Progenitor cell of endocrine pancreas (in vitro differentiated cells): ENCODE results near the gene ZNF672. TPM values are rescaled to one million over a fixed set of nuclear protein-coding genes. Genes with fewer than 3 reads are reported as not detected.
A peak's percentile ranks its signal among the peaks of the same experiment; 100 is the strongest.

Experiments
- DNase-seq: peaks from one replicate; pipeline ENCODE4 v3.0.0; 2021; ENCODE audit warnings: low spot score; ENCODE audit not compliant: unreplicated experiment
- H3K27ac Mint-ChIP-seq: 2 replicates; pipeline ENCODE4 v1.8.0; 2021; ENCODE audit warnings: mild to moderate bottlenecking, moderate library complexity, mixed read lengths
- H3K27me3 Mint-ChIP-seq: 2 replicates; pipeline ENCODE4 v1.8.0; 2021; ENCODE audit warnings: mixed read lengths
- H3K36me3 Mint-ChIP-seq: 2 replicates; pipeline ENCODE4 v1.8.0; 2022; ENCODE audit warnings: mixed read lengths; ENCODE audit not compliant: insufficient read depth
- H3K4me1 Mint-ChIP-seq: 2 replicates; pipeline ENCODE4 v1.8.0; 2021; ENCODE audit warnings: low read depth, mixed read lengths
- H3K4me3 Mint-ChIP-seq: 2 replicates; pipeline ENCODE4 v1.8.0; 2021; ENCODE audit warnings: low read depth, mild to moderate bottlenecking, moderate library complexity, mixed read lengths
- H3K9me3 Mint-ChIP-seq: 2 replicates; pipeline ENCODE4 v1.8.0; 2021; ENCODE audit warnings: low read depth, mixed read lengths
- CTCF ChIP-seq: fragments of 200-600 bp; sonication (generic); IDR thresholded peaks from one replicate; pipeline ENCODE4 v1.5.0; 2021; ENCODE audit warnings: antibody characterized with exemption, mild to moderate bottlenecking; ENCODE audit not compliant: unreplicated experiment
- total RNA-seq: library from RNA; stranded (reverse); gene quantifications from 2 replicates; pipeline ENCODE4 v1.2.1, GENCODE V29; 2021

Gene ZNF672
- total RNA-seq, 1 donor from 2014 or later: 37.2 TPM

- H3K4me1 Mint-ChIP-seq: peaks cover 22% of the 10 kb centered on the region
- no peak for DNase-seq
- no peaks in the 10 kb centered on the region for H3K27me3 Mint-ChIP-seq
- H3K4me3 Mint-ChIP-seq: no peak overlapping the region
- H3K9me3 Mint-ChIP-seq: no peaks in the 10 kb centered on the region
- TF ChIP-seq CTCF: no peak
- peaks cover 10% of the 10 kb centered on the region for H3K36me3 Mint-ChIP-seq
- no peak overlapping the region for H3K27ac Mint-ChIP-seq
These were observed 16.9 kb upstream of the ZNF672 start for GRCh38 chr1:248821101-248821500.

- no peak overlapping the region for H3K27ac Mint-ChIP-seq
- no peaks in the 10 kb centered on the region for H3K27me3 Mint-ChIP-seq
- H3K4me1 Mint-ChIP-seq: peaks cover 24% of the 10 kb centered on the region
- H3K36me3 Mint-ChIP-seq: peaks cover 10% of the 10 kb centered on the region
- no peaks in the 10 kb centered on the region for H3K9me3 Mint-ChIP-seq
- no peak for TF ChIP-seq CTCF
- no peak for DNase-seq
- no peak overlapping the region for H3K4me3 Mint-ChIP-seq
These were observed 16.4 kb upstream of the ZNF672 start for GRCh38 chr1:248821641-248822040.

GRCh38 chr1:248822148-248823032 lies 15.6 kb upstream of the ZNF672 start:
- Mint-ChIP-seq H3K27me3 (no peaks in the 10 kb centered on the region), H3K4me1 (peaks cover 28% of the 10 kb centered on the region), H3K27ac (no peak overlapping the region), H3K36me3 (peaks cover 10% of the 10 kb centered on the region), H3K9me3 (no peaks in the 10 kb centered on the region), H3K4me3 (no peak overlapping the region)
- no peak for TF ChIP-seq CTCF
- no peak for DNase-seq

GRCh38 chr1:248823517-248824001 lies 14.5 kb upstream of the ZNF672 start:
- peaks cover 28% of the 10 kb centered on the region for H3K4me1 Mint-ChIP-seq

GRCh38 chr1:248824301-248824700 lies 13.7 kb upstream of the ZNF672 start:
- TF ChIP-seq CTCF: no peak
- H3K4me3 Mint-ChIP-seq: peak overlapping the region; percentile 95
- peaks cover 28% of the 10 kb centered on the region for H3K4me1 Mint-ChIP-seq
- peaks cover 10% of the 10 kb centered on the region for H3K36me3 Mint-ChIP-seq
- H3K27me3 Mint-ChIP-seq: no peaks in the 10 kb centered on the region
- H3K27ac Mint-ChIP-seq: no peak overlapping the region
- no peaks in the 10 kb centered on the region for H3K9me3 Mint-ChIP-seq
- DNase-seq: no peak

More at GRCh38 chr1:248823517-248824001, 14.5 kb upstream of the ZNF672 start:
- peaks cover 10% of the 10 kb centered on the region for H3K36me3 Mint-ChIP-seq
- peak overlapping the region; percentile 95 for H3K4me3 Mint-ChIP-seq
- TF ChIP-seq CTCF: no peak
- H3K27me3 Mint-ChIP-seq: no peaks in the 10 kb centered on the region
- H3K9me3 Mint-ChIP-seq: no peaks in the 10 kb centered on the region
- peak overlapping the region; percentile 33 for H3K27ac Mint-ChIP-seq
- DNase-seq: no peak
